ENCODE measurements around the gene FEV. TPM values are rescaled to one million over a fixed set of nuclear protein-coding genes. Genes with fewer than 3 reads are reported as not detected.

Gene FEV
- total RNA-seq, 4 donors from 2014 or later, result not detected

GRCh38 chr2:219025637-219026585, 40.9 kb upstream of the FEV start:
- no peak overlapping the region for H3K4me3 ChIP-seq
- no peak overlapping the region for H3K27ac ChIP-seq

GRCh38 chr2:219024059-219024458, 39.1 kb upstream of the FEV start:
- ATAC-seq, result no peak
- no peaks in the 10 kb centered on the region for H3K9me3 ChIP-seq
- no peak overlapping the region for H3K4me3 ChIP-seq
- H3K27ac ChIP-seq, result no peak overlapping the region
- H3K27me3 ChIP-seq, result peaks cover 38% of the 10 kb centered on the region
- H3K36me3 ChIP-seq, result no peaks in the 10 kb centered on the region
- no peak for TF ChIP-seq CTCF (IDR thresholded peaks at IDR 0.05)
- no peak for TF ChIP-seq EP300 (IDR thresholded peaks at IDR 0.05)
- WGBS, 2 donors (ENCODE audit: low coverage in 1 of 2), result no CpG with 5 or more reads among the region's 11 CpGs
- H3K4me1 ChIP-seq, result no peaks in the 10 kb centered on the region

More at GRCh38 chr2:219025637-219026585, 40.9 kb upstream of the FEV start:
- Histone ChIP-seq H3K9me3 (no peaks in the 10 kb centered on the region), H3K27me3 (peaks cover 47% of the 10 kb centered on the region), H3K4me1 (no peaks in the 10 kb centered on the region), H3K36me3 (no peaks in the 10 kb centered on the region)
- TF ChIP-seq POLR2AphosphoS5 (IDR thresholded peaks at IDR 0.05) (no peak), POLR2A (IDR thresholded peaks at IDR 0.05) (no peak), CTCF (IDR thresholded peaks at IDR 0.05) (no peak), EP300 (IDR thresholded peaks at IDR 0.05) (no peak)
- ATAC-seq, result no peak
- 70 to 87% methylated on average over 6 to 8 of the region's 18 CpGs for WGBS, 2 donors (ENCODE audit: low coverage in 1 of 2)

- 30 to 77% methylated on average over 2 to 8 of the region's 12 CpGs for WGBS, 2 donors (ENCODE audit: low coverage in 1 of 2)
- H3K27me3 ChIP-seq, result peaks cover 38% of the 10 kb centered on the region
- no peaks in the 10 kb centered on the region for H3K4me1 ChIP-seq
- H3K4me3 ChIP-seq, result no peak overlapping the region
- no peak for TF ChIP-seq EP300 (IDR thresholded peaks at IDR 0.05)
- no peak for TF ChIP-seq POLR2A (IDR thresholded peaks at IDR 0.05)
- no peak for TF ChIP-seq POLR2AphosphoS5 (IDR thresholded peaks at IDR 0.05)
- no peaks in the 10 kb centered on the region for H3K36me3 ChIP-seq
- no peak for ATAC-seq
- H3K9me3 ChIP-seq, result no peaks in the 10 kb centered on the region
- H3K27ac ChIP-seq, result no peak overlapping the region
These were observed 38.1 kb upstream of the FEV start for GRCh38 chr2:219023045-219023605.

- Histone ChIP-seq H3K9me3 (no peaks in the 10 kb centered on the region), H3K27me3 (peaks cover 36% of the 10 kb centered on the region), H3K27ac (no peak overlapping the region), H3K36me3 (no peaks in the 10 kb centered on the region), H3K4me1 (no peaks in the 10 kb centered on the region), H3K4me3 (no peak overlapping the region)
- no CpG with 5 or more reads among the region's 5 CpGs for WGBS, 2 donors (ENCODE audit: low coverage in 1 of 2)
- TF ChIP-seq POLR2A (IDR thresholded peaks at IDR 0.05) (no peak), EP300 (IDR thresholded peaks at IDR 0.05) (no peak), CTCF (IDR thresholded peaks at IDR 0.05) (no peak), POLR2AphosphoS5 (IDR thresholded peaks at IDR 0.05) (no peak)
- no peak for ATAC-seq
These were observed 37.6 kb upstream of the FEV start for GRCh38 chr2:219022616-219023015.

GRCh38 chr2:219022041-219022440, 37.1 kb upstream of the FEV start:
- Histone ChIP-seq H3K27me3 (peaks cover 38% of the 10 kb centered on the region), H3K9me3 (no peaks in the 10 kb centered on the region), H3K27ac (no peak overlapping the region), H3K4me1 (no peaks in the 10 kb centered on the region), H3K36me3 (no peaks in the 10 kb centered on the region), H3K4me3 (no peak overlapping the region)
- no CpG with 5 or more reads among the region's 12 CpGs for WGBS, 2 donors (ENCODE audit: low coverage in 1 of 2)
- no peak for TF ChIP-seq CTCF (IDR thresholded peaks at IDR 0.05)
- TF ChIP-seq POLR2AphosphoS5 (IDR thresholded peaks at IDR 0.05), result no peak
- no peak for TF ChIP-seq POLR2A (IDR thresholded peaks at IDR 0.05)
- no peak for TF ChIP-seq EP300 (IDR thresholded peaks at IDR 0.05)
- ATAC-seq, result no peak

Measured in gastroesophageal sphincter (tissue), 4 donors.